H9 (cell line): ENCODE data around the gene GCHFR. TPM values are rescaled to one million over a fixed set of nuclear protein-coding genes. Genes with fewer than 3 reads are reported as not detected.

Source experiments
- DNase-seq: peaks from one replicate; pipeline ENCODE4 v3.0.0-alpha.2; 2017
- H2AFZ ChIP-seq: one replicate; pipeline ENCODE4 v1.6.1; 2013; ENCODE audit warnings: mild to moderate bottlenecking, low read length, control low read depth, moderate library complexity
- H2AK5ac ChIP-seq: 2 replicates; pipeline ENCODE4 v1.6.1; 2013; ENCODE audit warnings: low read length, control low read depth, mixed read lengths; ENCODE audit not compliant: insufficient read length
- H2BK120ac ChIP-seq: one replicate; pipeline ENCODE4 v1.6.1; 2013; ENCODE audit warnings: low read depth, mild to moderate bottlenecking, low read length, control low read depth, inconsistent platforms; ENCODE audit not compliant: poor library complexity, severe bottlenecking
- H2BK12ac ChIP-seq: 2 replicates; pipeline ENCODE4 v1.6.1; 2013; ENCODE audit warnings: low read length, control low read depth, mixed read lengths, low read depth; ENCODE audit not compliant: insufficient read length
- H2BK15ac ChIP-seq: 2 replicates; pipeline ENCODE4 v1.6.1; 2013; ENCODE audit warnings: low read depth, low read length, control low read depth
- H2BK20ac ChIP-seq: one replicate; pipeline ENCODE4 v1.6.1; 2013; ENCODE audit warnings: low read depth, mild to moderate bottlenecking, low read length, control low read depth, inconsistent platforms; ENCODE audit not compliant: poor library complexity, severe bottlenecking
- H2BK5ac ChIP-seq: 2 replicates; pipeline ENCODE4 v1.6.1; 2013; ENCODE audit warnings: low read length, control low read depth, mixed read lengths; ENCODE audit not compliant: insufficient read length
- H3K14ac ChIP-seq: 2 replicates; pipeline ENCODE4 v1.6.1; 2013; ENCODE audit warnings: low read length, control low read depth; ENCODE audit not compliant: insufficient read depth
- H3K18ac ChIP-seq: 2 replicates; pipeline ENCODE4 v1.6.1; 2013; ENCODE audit warnings: low read depth, mild to moderate bottlenecking, mixed read lengths, low read length, control low read depth; ENCODE audit not compliant: insufficient read length
- H3K23ac ChIP-seq: 2 replicates; pipeline ENCODE4 v1.6.1; 2013; ENCODE audit warnings: low read length, control low read depth, mixed read lengths, low read depth; ENCODE audit not compliant: insufficient read length
- H3K23me2 ChIP-seq: 2 replicates; pipeline ENCODE4 v1.6.1; 2013; ENCODE audit warnings: low read depth, mild to moderate bottlenecking, mixed read lengths, low read length, control low read depth; ENCODE audit not compliant: insufficient read length, poor library complexity, severe bottlenecking
- H3K27ac ChIP-seq: 2 replicates; pipeline ENCODE4 v1.5.1; 2013; ENCODE audit warnings: low read length, control low read depth, mixed read lengths, low read depth; ENCODE audit not compliant: insufficient read length
- H3K27me3 ChIP-seq: 2 replicates; pipeline ENCODE4 v1.6.1; 2013; ENCODE audit warnings: low read length, control low read depth, inconsistent platforms; ENCODE audit not compliant: insufficient read depth
- H3K4ac ChIP-seq: 2 replicates; pipeline ENCODE4 v1.6.1; 2013; ENCODE audit warnings: low read depth, mild to moderate bottlenecking, control low read depth, inconsistent platforms, low read length, moderate library complexity
- H3K4me1 ChIP-seq: 2 replicates; pipeline ENCODE4 v1.6.1; 2013; ENCODE audit warnings: low read length, control low read depth, inconsistent platforms; ENCODE audit not compliant: insufficient read depth
- H3K4me2 ChIP-seq: 2 replicates; pipeline ENCODE4 v1.6.1; 2013; ENCODE audit warnings: low read length, control low read depth, mixed read lengths; ENCODE audit not compliant: insufficient read length, insufficient read depth
- H3K56ac ChIP-seq: 2 replicates; pipeline ENCODE4 v1.6.1; 2013; ENCODE audit warnings: low read depth, mild to moderate bottlenecking, mixed read lengths, low read length, control low read depth; ENCODE audit not compliant: insufficient read length
- H3K79me1 ChIP-seq: 2 replicates; pipeline ENCODE4 v1.6.1; 2013; ENCODE audit warnings: low read depth, mild to moderate bottlenecking, moderate library complexity, low read length, control low read depth, inconsistent platforms; ENCODE audit not compliant: insufficient read depth, poor library complexity, severe bottlenecking
- H3K79me2 ChIP-seq: 2 replicates; pipeline ENCODE4 v1.6.1; 2013; ENCODE audit warnings: low read length, control low read depth, inconsistent platforms; ENCODE audit not compliant: insufficient read depth
- H3K9ac ChIP-seq: 2 replicates; pipeline ENCODE4 v1.6.1; 2013; ENCODE audit warnings: low read length, control low read depth, mixed read lengths; ENCODE audit not compliant: insufficient read length; ENCODE audit errors: extremely low read depth
- H3K9me3 ChIP-seq: one replicate; pipeline ENCODE4 v1.6.1; 2013; ENCODE audit warnings: low read depth, low read length, inconsistent platforms; ENCODE audit not compliant: control insufficient read depth
- H3T11ph ChIP-seq: one replicate; pipeline ENCODE4 v1.6.1; 2013; ENCODE audit warnings: mild to moderate bottlenecking, low read length, control low read depth, inconsistent platforms
- H4K20me1 ChIP-seq: one replicate; pipeline ENCODE4 v1.6.1; 2013; ENCODE audit not compliant: control insufficient read depth, insufficient read length, insufficient read depth
- H4K5ac ChIP-seq: 2 replicates; pipeline ENCODE4 v1.6.1; 2013; ENCODE audit warnings: low read depth, mild to moderate bottlenecking, mixed read lengths, low read length, control low read depth; ENCODE audit not compliant: insufficient read length
- H4K8ac ChIP-seq: replicated peaks from 2 replicates; pipeline ENCODE4 v1.6.1; 2013; ENCODE audit warnings: low read length, control low read depth, mixed read lengths, low read depth; ENCODE audit not compliant: insufficient read length
- H4K91ac ChIP-seq: 2 replicates; pipeline ENCODE4 v1.6.1; 2013; ENCODE audit warnings: low read depth, mild to moderate bottlenecking, moderate library complexity, mixed read lengths, low read length, control low read depth; ENCODE audit not compliant: insufficient read length
- H3K27ac Mint-ChIP-seq, 3 experiments: 2 replicates in 2 of 3; 3 replicates in 1 of 3; pipeline ENCODE4 v1.8.0; 2020 to 2021; ENCODE audit warnings: mixed read lengths in 3 of 3, mild to moderate bottlenecking in 1 of 3, moderate library complexity in 1 of 3
- H3K27me3 Mint-ChIP-seq: 2 replicates; pipeline ENCODE4 v1.8.0; 2021; ENCODE audit warnings: low read depth, mild to moderate bottlenecking, moderate library complexity, mixed read lengths
- H3K36me3 Mint-ChIP-seq, 3 experiments: 2 replicates in 2 of 3; 3 replicates in 1 of 3; pipeline ENCODE4 v1.8.0; 2020 to 2021; ENCODE audit warnings: low read depth in 3 of 3, mixed read lengths in 3 of 3; ENCODE audit not compliant: insufficient read depth in 1 of 3
- H3K4me1 Mint-ChIP-seq, 2 experiments: 2 replicates each; pipeline ENCODE4 v1.8.0; 2020; ENCODE audit warnings: mixed read lengths in 2 of 2
- H3K4me3 Mint-ChIP-seq, 2 experiments: 2 replicates in 1 of 2; 3 replicates in 1 of 2; pipeline ENCODE4 v1.8.0; 2020 to 2021; ENCODE audit warnings: mild to moderate bottlenecking in 2 of 2, mixed read lengths in 2 of 2, moderate library complexity in 1 of 2
- H3K9me3 Mint-ChIP-seq, 2 experiments: 2 replicates in 1 of 2; 3 replicates in 1 of 2; pipeline ENCODE4 v1.8.0; 2020; ENCODE audit warnings: mild to moderate bottlenecking in 2 of 2, mixed read lengths in 2 of 2, moderate library complexity in 1 of 2
- CTCF ChIP-seq: fragments of 200-600 bp; sonication (generic); conservative IDR thresholded peaks from 3 replicates; pipeline ENCODE4 v1.8.0; 2021; ENCODE audit warnings: antibody characterized with exemption, mild to moderate bottlenecking
- WGBS: extraction: QIAGEN DNeasy Blood & Tissue Kit; methylation state at CpG from one replicate; pipeline ENCODE4 v1.1.7; 2013; ENCODE audit warnings: missing lambda C conversion rate, low lambda C conversion rate, mixed read lengths; ENCODE audit not compliant: insufficient read length; ENCODE audit errors: extremely low coverage; 5-methylcytosine and 5-hydroxymethylcytosine counted together
- total RNA-seq: library from RNA; stranded (reverse); gene quantifications from 2 replicates; pipeline ENCODE4 v1.2.1, GENCODE V29; 2021

GCHFR gene
- total RNA-seq, 1 experiment from 2014 or later = 37.0 TPM

GRCh38 chr15:40796041-40796440, 32.2 kb downstream of the GCHFR start:
- H3K27me3 ChIP-seq = no peaks in the 10 kb centered on the region
- H3K9ac ChIP-seq = no peak overlapping the region
- H3K4me1 ChIP-seq = peaks cover 12% of the 10 kb centered on the region; the same call in 1 of the 2 replicates
- H3K4ac ChIP-seq = no peak overlapping the region
- no peak overlapping the region for H3T11ph ChIP-seq
- Mint-ChIP-seq H3K4me3 (no peak overlapping the region), H3K9me3 (no peaks in the 10 kb centered on the region), H3K36me3 (peaks cover 12 to 18% (median 13%) of the 10 kb centered on the region in 3 experiments; a peak in 5 of 7 replicates), H3K4me1 (peaks cover 32 to 38% of the 10 kb centered on the region in 2 experiments), H3K27ac (peak overlapping the region in 1 of 3 experiments; percentile 37; a peak in 2 of 7 replicates), H3K27me3 (no peaks in the 10 kb centered on the region)
- H3K18ac ChIP-seq = no peak overlapping the region
- H3K79me1 ChIP-seq = no peaks in the 10 kb centered on the region
- no peaks in the 10 kb centered on the region for H3K23me2 ChIP-seq
- TF ChIP-seq CTCF = no peak
- no peak overlapping the region for H2BK15ac ChIP-seq
- no peak overlapping the region for H3K27ac ChIP-seq
- no peak overlapping the region for H4K8ac ChIP-seq
- H4K91ac ChIP-seq = no peak overlapping the region
- H2BK5ac ChIP-seq = no peak overlapping the region
- no peak overlapping the region for H2AK5ac ChIP-seq
- DNase-seq = no peak
- H4K20me1 ChIP-seq = no peaks in the 10 kb centered on the region
- no peak overlapping the region for H2BK12ac ChIP-seq
- no peak overlapping the region for H2BK20ac ChIP-seq
- H2AFZ ChIP-seq = no peak overlapping the region
- H3K4me2 ChIP-seq = no peak overlapping the region
- no peaks in the 10 kb centered on the region for H3K79me2 ChIP-seq
- no peak overlapping the region for H3K23ac ChIP-seq
- H3K9me3 ChIP-seq = no peaks in the 10 kb centered on the region
- no peak overlapping the region for H4K5ac ChIP-seq
- H2BK120ac ChIP-seq = no peak overlapping the region
- no peak overlapping the region for H3K56ac ChIP-seq
- H3K14ac ChIP-seq = no peak overlapping the region
- no CpG with 5 or more reads among the region's 2 CpGs for WGBS
